ENCODE results near the gene CELF3. TPM values are rescaled to one million over a fixed set of nuclear protein-coding genes. Genes with fewer than 3 reads are reported as not detected.

Gene CELF3
- polyA plus RNA-seq (2012; rRNA removed) = 0.25 and 0.65 TPM in 2 replicates
- 0.49 and 0.84 TPM in 2 replicates for polyA plus RNA-seq (2012; cell fraction: cytosol; rRNA removed)
- 1.3 and 2.3 TPM in 2 replicates for polyA plus RNA-seq (2012; cell fraction: nucleus; rRNA removed)

DNA sequence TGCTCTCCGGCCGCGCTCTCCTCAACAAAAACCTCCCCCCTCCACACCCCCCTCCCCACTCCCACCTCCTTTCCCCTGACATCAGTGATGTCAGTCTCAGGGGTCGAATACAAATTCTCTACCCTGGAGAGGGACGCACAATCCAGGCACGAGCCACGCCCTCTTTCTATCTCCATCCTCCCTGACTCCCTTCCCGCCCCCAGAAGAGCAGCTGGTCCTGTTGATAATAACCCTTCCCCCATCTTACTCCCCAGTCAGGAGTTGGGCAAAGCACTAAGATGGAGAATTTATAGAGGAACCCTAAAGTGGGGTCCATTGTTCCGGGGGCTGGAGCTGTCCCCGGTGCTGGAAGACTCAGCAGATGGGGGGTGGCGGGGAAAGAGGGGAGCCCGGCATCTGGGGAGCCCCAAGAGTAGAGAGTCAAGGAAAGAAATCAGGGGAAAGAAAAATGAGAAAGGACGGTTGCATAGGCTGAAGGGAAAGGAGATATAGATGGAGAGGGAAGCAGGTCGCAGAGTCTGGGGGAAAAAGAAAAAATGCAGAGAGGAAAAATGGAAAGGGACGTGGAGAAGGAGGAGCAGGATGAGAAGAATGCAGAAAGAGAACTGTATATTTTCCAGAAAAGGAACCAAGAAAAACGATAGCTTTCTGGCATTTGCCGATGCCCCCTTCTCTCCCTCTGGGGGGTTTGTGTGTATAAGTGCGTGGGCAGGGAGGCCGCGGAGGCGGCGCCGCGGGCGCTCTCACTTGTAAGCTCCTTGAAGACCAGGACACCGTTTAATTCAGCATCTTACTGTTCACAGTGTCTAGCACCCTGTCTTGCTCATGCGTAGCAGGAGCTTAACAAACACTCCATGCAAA lies at the start of gene CELF3:
TSS of gene CELF3 (minus strand) at position 33 of the 861 bp plus-strand sequence. CDS start 783 bp downstream, outside the sequence.
- Histone ChIP-seq H3K9ac (no peak within 1 kb of the TSS), H3K4me2 (peak within 1 kb of the TSS; percentile 77), H3K9me2 (no peaks in the 10 kb centered on the region), H3K27ac (ENCODE audit: low read depth in 2 of 2, low read length in 1 of 2) (peak within 1 kb of the TSS in 1 of 2 experiments; percentile 77; a peak in 2 of 4 replicates), H3K9me3 (no peaks in the 10 kb centered on the region), H3K27me3 (ENCODE audit: insufficient read depth) (peaks cover 34% of the 10 kb centered on the region), H3K79me2 (ENCODE audit: insufficient read depth) (no peaks in the 10 kb centered on the region), H4K20me1 (ENCODE audit: insufficient read depth) (no peaks in the 10 kb centered on the region), H3K4me3 (ENCODE audit: low read depth in 2 of 2, low read length in 1 of 2) (peak within 1 kb of the TSS; percentile 43 to 55; a peak in 3 of 4 replicates), H2AFZ (ENCODE audit: low read depth) (no peak within 1 kb of the TSS), H3K4me1 (ENCODE audit: control insufficient read depth in 1 of 2, insufficient read depth in 2 of 2, low read depth in 1 of 2, low read length in 1 of 2) (peaks cover 0 to 53% of the 10 kb centered on the region in 2 experiments; a peak in 3 of 4 replicates), H3K36me3 (replicated peaks in 1 of 2; ENCODE audit: control insufficient read depth in 1 of 2, insufficient read depth in 2 of 2, low read length in 1 of 2) (no peaks in the 10 kb centered on the region), H3F3A (replicated peaks; ENCODE audit: insufficient read depth) (no peaks in the 10 kb centered on the region)
- peak; percentile 93 for DNase-seq
- WGBS (ENCODE audit: low lambda C conversion rate) = 9% methylated on average over 27 of the region's 27 CpGs
- CTCF ChIA-PET = interaction anchor here (0.6 to 7.1 kb wide), 25 partner anchors 9 to 273 kb away, joined by 3 to 64 read pairs (median 4); no protein-coding TSS in a partner anchor
- POLR2A ChIA-PET = interaction anchor here (1.2 to 3.3 kb wide), 4 partner anchors 12 to 73 kb away, joined by 3 to 24 read pairs (median 4); partner anchors contain the start of genes MRPL9 and TDRKH
- no peak for TF ChIP-seq TEAD4 (IDR thresholded peaks at IDR 0.05; ENCODE audit: borderline replicate concordance, insufficient read depth)
- no peak for TF ChIP-seq ELF1 (IDR thresholded peaks at IDR 0.05)
- TF ChIP-seq, protein P1, sequence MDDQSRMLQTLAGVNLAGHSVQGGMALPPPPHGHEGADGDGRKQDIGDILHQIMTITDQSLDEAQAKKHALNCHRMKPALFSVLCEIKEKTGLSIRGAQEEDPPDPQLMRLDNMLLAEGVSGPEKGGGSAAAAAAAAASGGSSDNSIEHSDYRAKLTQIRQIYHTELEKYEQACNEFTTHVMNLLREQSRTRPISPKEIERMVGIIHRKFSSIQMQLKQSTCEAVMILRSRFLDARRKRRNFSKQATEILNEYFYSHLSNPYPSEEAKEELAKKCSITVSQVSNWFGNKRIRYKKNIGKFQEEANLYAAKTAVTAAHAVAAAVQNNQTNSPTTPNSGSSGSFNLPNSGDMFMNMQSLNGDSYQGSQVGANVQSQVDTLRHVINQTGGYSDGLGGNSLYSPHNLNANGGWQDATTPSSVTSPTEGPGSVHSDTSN (IDR thresholded peaks at IDR 0.05) = no peak
- TF ChIP-seq GABPA (IDR thresholded peaks at IDR 0.05; ENCODE audit: low read depth) = no peak
- no peak for TF ChIP-seq MEF2A (IDR thresholded peaks at IDR 0.05; ENCODE audit: borderline replicate concordance, low read depth)
- peak; percentile 49; the same call in 1 of the 2 replicates for TF ChIP-seq RFX5 (IDR thresholded peaks at IDR 0.05; ENCODE audit: low read length)
- no peak for TF ChIP-seq TAF1 (IDR thresholded peaks at IDR 0.05; ENCODE audit: borderline replicate concordance, low read depth, low read length)
- no peak for TF ChIP-seq EP300 (IDR thresholded peaks at IDR 0.05; ENCODE audit: borderline replicate concordance in 1 of 2, low read depth in 1 of 2, low read length in 1 of 2)
- TF ChIP-seq MXI1 (IDR thresholded peaks at IDR 0.05; ENCODE audit: low read depth, low read length) = peak; percentile 29; the same call in 1 of the 2 replicates
- no peak for TF ChIP-seq SMC3 (IDR thresholded peaks at IDR 0.05; ENCODE audit: low read depth, low read length)
- TF ChIP-seq FOXM1 (IDR thresholded peaks at IDR 0.05; ENCODE audit: low read depth) = no peak
- TF ChIP-seq RXRA (IDR thresholded peaks at IDR 0.05; ENCODE audit: borderline replicate concordance, low read depth) = no peak
- no peak for TF ChIP-seq CTCF (IDR thresholded peaks at IDR 0.05)
- TF ChIP-seq, protein P2, sequence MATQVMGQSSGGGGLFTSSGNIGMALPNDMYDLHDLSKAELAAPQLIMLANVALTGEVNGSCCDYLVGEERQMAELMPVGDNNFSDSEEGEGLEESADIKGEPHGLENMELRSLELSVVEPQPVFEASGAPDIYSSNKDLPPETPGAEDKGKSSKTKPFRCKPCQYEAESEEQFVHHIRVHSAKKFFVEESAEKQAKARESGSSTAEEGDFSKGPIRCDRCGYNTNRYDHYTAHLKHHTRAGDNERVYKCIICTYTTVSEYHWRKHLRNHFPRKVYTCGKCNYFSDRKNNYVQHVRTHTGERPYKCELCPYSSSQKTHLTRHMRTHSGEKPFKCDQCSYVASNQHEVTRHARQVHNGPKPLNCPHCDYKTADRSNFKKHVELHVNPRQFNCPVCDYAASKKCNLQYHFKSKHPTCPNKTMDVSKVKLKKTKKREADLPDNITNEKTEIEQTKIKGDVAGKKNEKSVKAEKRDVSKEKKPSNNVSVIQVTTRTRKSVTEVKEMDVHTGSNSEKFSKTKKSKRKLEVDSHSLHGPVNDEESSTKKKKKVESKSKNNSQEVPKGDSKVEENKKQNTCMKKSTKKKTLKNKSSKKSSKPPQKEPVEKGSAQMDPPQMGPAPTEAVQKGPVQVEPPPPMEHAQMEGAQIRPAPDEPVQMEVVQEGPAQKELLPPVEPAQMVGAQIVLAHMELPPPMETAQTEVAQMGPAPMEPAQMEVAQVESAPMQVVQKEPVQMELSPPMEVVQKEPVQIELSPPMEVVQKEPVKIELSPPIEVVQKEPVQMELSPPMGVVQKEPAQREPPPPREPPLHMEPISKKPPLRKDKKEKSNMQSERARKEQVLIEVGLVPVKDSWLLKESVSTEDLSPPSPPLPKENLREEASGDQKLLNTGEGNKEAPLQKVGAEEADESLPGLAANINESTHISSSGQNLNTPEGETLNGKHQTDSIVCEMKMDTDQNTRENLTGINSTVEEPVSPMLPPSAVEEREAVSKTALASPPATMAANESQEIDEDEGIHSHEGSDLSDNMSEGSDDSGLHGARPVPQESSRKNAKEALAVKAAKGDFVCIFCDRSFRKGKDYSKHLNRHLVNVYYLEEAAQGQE (IDR thresholded peaks at IDR 0.05; ENCODE audit: low read depth, low read length) = peak; percentile 98
- peak; percentile 60; the same call in 1 of the 2 replicates for TF ChIP-seq YY1 (IDR thresholded peaks at IDR 0.05; ENCODE audit: low read depth)
- TF ChIP-seq FOXJ3 (CRISPR knock-in tag; IDR thresholded peaks at IDR 0.05) = 0 out of 2 replicates have a peak, but pooled peaks have one; percentile 41
- TF ChIP-seq, protein P3, sequence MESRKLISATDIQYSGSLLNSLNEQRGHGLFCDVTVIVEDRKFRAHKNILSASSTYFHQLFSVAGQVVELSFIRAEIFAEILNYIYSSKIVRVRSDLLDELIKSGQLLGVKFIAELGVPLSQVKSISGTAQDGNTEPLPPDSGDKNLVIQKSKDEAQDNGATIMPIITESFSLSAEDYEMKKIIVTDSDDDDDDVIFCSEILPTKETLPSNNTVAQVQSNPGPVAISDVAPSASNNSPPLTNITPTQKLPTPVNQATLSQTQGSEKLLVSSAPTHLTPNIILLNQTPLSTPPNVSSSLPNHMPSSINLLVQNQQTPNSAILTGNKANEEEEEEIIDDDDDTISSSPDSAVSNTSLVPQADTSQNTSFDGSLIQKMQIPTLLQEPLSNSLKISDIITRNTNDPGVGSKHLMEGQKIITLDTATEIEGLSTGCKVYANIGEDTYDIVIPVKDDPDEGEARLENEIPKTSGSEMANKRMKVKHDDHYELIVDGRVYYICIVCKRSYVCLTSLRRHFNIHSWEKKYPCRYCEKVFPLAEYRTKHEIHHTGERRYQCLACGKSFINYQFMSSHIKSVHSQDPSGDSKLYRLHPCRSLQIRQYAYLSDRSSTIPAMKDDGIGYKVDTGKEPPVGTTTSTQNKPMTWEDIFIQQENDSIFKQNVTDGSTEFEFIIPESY (IDR thresholded peaks at IDR 0.05; ENCODE audit: borderline replicate concordance, low read depth) = no peak
- TF ChIP-seq POLR2AphosphoS5 (IDR thresholded peaks at IDR 0.05; ENCODE audit: low read depth, low read length) = no peak
- no peak for TF ChIP-seq TCF12 (IDR thresholded peaks at IDR 0.05)
- no peak for TF ChIP-seq NFIC (IDR thresholded peaks at IDR 0.05; ENCODE audit: borderline replicate concordance)
- TF ChIP-seq EZH2phosphoT487 (IDR thresholded peaks at IDR 0.05; ENCODE audit: borderline replicate concordance, low read depth) = no peak
- TF ChIP-seq FOSL2 (IDR thresholded peaks at IDR 0.05; ENCODE audit: borderline replicate concordance, low read depth) = no peak
- no peak for TF ChIP-seq NRF1 (IDR thresholded peaks at IDR 0.05; ENCODE audit: low read depth, low read length)
- no peak for TF ChIP-seq RAD21 (IDR thresholded peaks at IDR 0.05; ENCODE audit: low read length)

Measured in SK-N-SH (cell line).